Stimulated activated CD8-positive, alpha-beta memory T cell treated with anti-CD3 and anti-CD28 coated beads, Interleukin-2, amount 100 ng/mL, for 48 hours (primary cell): Measurements from ENCODE around the gene FBXL5.
A peak's percentile ranks its signal among the peaks of the same experiment; 100 is the strongest.

Source experiments
- DNase-seq, 2 donors: peaks; one replicate each; pipeline ENCODE4 v3.0.0-alpha.2; 2020; ENCODE audit warnings: low read depth in 2 of 2

Gene FBXL5

GRCh38 chr4:15655223-15656037 is at the start of gene FBXL5:
FBXL5 (minus strand) TSS chr4:15655357; CDS start chr4:15655287, 70 bp downstream.
- DNase-seq: peak; percentile 70 to 80

GRCh38 chr4:15704129-15704528 is 49.0 kb upstream of the FBXL5 start:
- no peak for DNase-seq

- DNase-seq: no peak
Observed at GRCh38 chr4:15703439-15703838, 48.3 kb upstream of the FBXL5 start.

- peak; percentile 20 to 37 for DNase-seq
Observed at GRCh38 chr4:15702941-15703403, 47.8 kb upstream of the FBXL5 start, which contains the start of gene BST1. BST1 (plus strand) TSS chr4:15703065; CDS start chr4:15703145, 80 bp downstream.

- DNase-seq: no peak
Observed at GRCh38 chr4:15696866-15697265, 41.7 kb upstream of the FBXL5 start.

GRCh38 chr4:15695729-15696128 is 40.6 kb upstream of the FBXL5 start:
- DNase-seq: no peak

GRCh38 chr4:15695240-15695699 is 40.1 kb upstream of the FBXL5 start:
- DNase-seq: no peak

- no peak for DNase-seq
Observed at GRCh38 chr4:15694431-15694830, 39.3 kb upstream of the FBXL5 start.

GRCh38 chr4:15692602-15693001 is 37.4 kb upstream of the FBXL5 start:
- DNase-seq: no peak

GRCh38 chr4:15691346-15692135 is 36.4 kb upstream of the FBXL5 start:
- DNase-seq: no peak

GRCh38 chr4:15690020-15690809 is 35.1 kb upstream of the FBXL5 start:
- DNase-seq: no peak

- no peak for DNase-seq
Observed at GRCh38 chr4:15689540-15689939, 34.4 kb upstream of the FBXL5 start.

GRCh38 chr4:15688051-15688450 is 32.9 kb upstream of the FBXL5 start:
- DNase-seq: no peak

- DNase-seq: no peak
Observed at GRCh38 chr4:15684498-15684897, 29.3 kb upstream of the FBXL5 start.

- DNase-seq: no peak
Observed at GRCh38 chr4:15683143-15683495, 28.0 kb upstream of the FBXL5 start.

GRCh38 chr4:15682242-15683142 is 27.3 kb upstream of the FBXL5 start:
- DNase-seq: no peak

- DNase-seq: peak; percentile 98 to 99
Observed at GRCh38 chr4:15681372-15682241, 26.4 kb upstream of the FBXL5 start, which contains the start of gene FAM200B. FAM200B (plus strand) TSS chr4:15681827; CDS start chr4:15686978, 5,151 bp downstream.

- no peak for DNase-seq
Observed at GRCh38 chr4:15681067-15681371, 25.9 kb upstream of the FBXL5 start.

- no peak for DNase-seq
Observed at GRCh38 chr4:15677507-15677988, 22.4 kb upstream of the FBXL5 start.

- DNase-seq: no peak
Observed at GRCh38 chr4:15676899-15677298, 21.7 kb upstream of the FBXL5 start.
